ENCODE results near the gene DBF4B.
"Not testable (repeated sequence)": the region's sequence is repeated elsewhere in the genome, so short reads cannot be mapped to it uniquely, and the experiment has no call there.

DBF4B gene

GRCh38 chr17:44708401-44709263 lies at the start of gene DBF4B:
Gene DBF4B, plus strand, starts transcription at chr17:44708665. Its CDS starts 156 bp downstream, at chr17:44708821.
- peak; percentile 73 for DNase-seq

GRCh38 chr17:44661835-44662234 lies 46.6 kb upstream of the DBF4B start:
- no peak for DNase-seq

- DNase-seq = no peak
These were observed 45.4 kb upstream of the DBF4B start for GRCh38 chr17:44663095-44663494.

- no peak for DNase-seq
These were observed 43.6 kb upstream of the DBF4B start for GRCh38 chr17:44664867-44665266.

- DNase-seq = no peak
These were observed 42.5 kb upstream of the DBF4B start for GRCh38 chr17:44666006-44666405.

- no peak for DNase-seq
These were observed 35.9 kb upstream of the DBF4B start for GRCh38 chr17:44672479-44673093.

- no peak for DNase-seq
These were observed 34.6 kb upstream of the DBF4B start for GRCh38 chr17:44673893-44674292.

GRCh38 chr17:44677136-44677535 lies 31.3 kb upstream of the DBF4B start:
- DNase-seq = no peak

GRCh38 chr17:44683303-44683702 lies 25.2 kb upstream of the DBF4B start:
- not testable (repeated sequence) for DNase-seq

GRCh38 chr17:44687756-44688155 lies 20.7 kb upstream of the DBF4B start:
- no peak for DNase-seq

- DNase-seq = no peak
These were observed 20.3 kb upstream of the DBF4B start for GRCh38 chr17:44688200-44688599.

- DNase-seq = no peak
These were observed 19.6 kb upstream of the DBF4B start for GRCh38 chr17:44688675-44689476.

- DNase-seq = peak; percentile 96
These were observed 18.8 kb upstream of the DBF4B start, which contains the start of gene CCDC43 for GRCh38 chr17:44689477-44690217. Gene CCDC43, minus strand, starts transcription at chr17:44689776. Its CDS starts 23 bp downstream, at chr17:44689753.

GRCh38 chr17:44690746-44691306 lies 17.6 kb upstream of the DBF4B start:
- not testable (repeated sequence) for DNase-seq

GRCh38 chr17:44693609-44694008 lies 14.9 kb upstream of the DBF4B start:
- no peak for DNase-seq

- DNase-seq = not testable (repeated sequence)
These were observed 8.2 kb upstream of the DBF4B start for GRCh38 chr17:44700288-44700687.

- no peak for DNase-seq
These were observed 587 bp upstream of the DBF4B start for GRCh38 chr17:44707755-44708400.

GRCh38 chr17:44719444-44719843 lies 11.0 kb downstream of the DBF4B start:
- no peak for DNase-seq

- DNase-seq = no peak
These were observed 13.8 kb downstream of the DBF4B start for GRCh38 chr17:44722254-44722653.

GRCh38 chr17:44726121-44726520 lies 17.7 kb downstream of the DBF4B start:
- DNase-seq = not testable (repeated sequence)

GRCh38 chr17:44733753-44734152 lies 25.3 kb downstream of the DBF4B start:
- no peak for DNase-seq

- no peak for DNase-seq
These were observed 25.8 kb downstream of the DBF4B start for GRCh38 chr17:44734272-44734671.
